ENCODE data around the gene ABCA6.

GRCh38 chr17:69046121-69046807, 95.4 kb downstream of the ABCA6 start:
- TF ChIP-seq EZH2phosphoT487 (IDR thresholded peaks at IDR 0.05; ENCODE audit: insufficient read depth, low read depth) = no peak
- TF ChIP-seq EZH2 (IDR thresholded peaks at IDR 0.05; ENCODE audit: insufficient read depth, poor library complexity, severe bottlenecking) = no peak

Measured in GM23248 (cell line).